Bronchial epithelial cell (primary cell): ENCODE data around the gene LCLAT1. TPM values are rescaled to one million over a fixed set of nuclear protein-coding genes. Genes with fewer than 3 reads are reported as not detected.

ENCODE experiments used
- DNase-seq: peaks from one replicate; pipeline ENCODE4 v3.0.0-alpha.2; 2010; ENCODE audit warnings: low read depth
- FAIRE-seq: peaks from 2 replicates; lab custom pipeline; 2011; peaks lifted over from hg19 to GRCh38; lab: Jason Lieb, UNC
- H3K27me3 ChIP-seq: 2 replicates; pipeline ENCODE4 v1.5.1; 2011; ENCODE audit warnings: low read length; ENCODE audit not compliant: control insufficient read depth, insufficient read depth
- H3K36me3 ChIP-seq: 2 replicates; pipeline ENCODE4 v1.5.1; 2011; ENCODE audit warnings: low read length; ENCODE audit not compliant: control insufficient read depth, insufficient read depth
- H3K4me3 ChIP-seq: 2 replicates; pipeline ENCODE4 v1.5.1; 2011; ENCODE audit warnings: mild to moderate bottlenecking, low read depth, low read length, control low read depth
- CTCF ChIP-seq: IDR thresholded peaks from 2 replicates; pipeline ENCODE4 v1.5.1; 2011; ENCODE audit warnings: mild to moderate bottlenecking, moderate library complexity, low read length, control low read depth, inconsistent platforms; ENCODE audit not compliant: insufficient read depth, severe bottlenecking
- total RNA-seq: library from RNA; depleted of rRNA; stranded (reverse); fragments of >200 nt; gene quantifications from 2 replicates; pipeline ENCODE4 v1.2.1, GENCODE V29; 2014

LCLAT1 gene
- total RNA-seq, 1 donor from 2014 or later, result 8.7 TPM

GRCh38 chr2:30514848-30515435 lies 67.9 kb downstream of the LCLAT1 start:
- Histone ChIP-seq H3K36me3 (peaks cover 2% of the 10 kb centered on the region), H3K4me3 (no peak overlapping the region), H3K27me3 (no peaks in the 10 kb centered on the region)
- TF ChIP-seq CTCF, result no peak
- FAIRE-seq (no peak), DNase-seq (no peak)

- no peak overlapping the region for H3K4me3 ChIP-seq
- DNase-seq (no peak), FAIRE-seq (no peak)
- peaks cover 2% of the 10 kb centered on the region for H3K36me3 ChIP-seq
- H3K27me3 ChIP-seq, result no peaks in the 10 kb centered on the region
- TF ChIP-seq CTCF, result no peak
Measured at GRCh38 chr2:30516166-30516565, 69.1 kb downstream of the LCLAT1 start.

- Histone ChIP-seq H3K4me3 (no peak overlapping the region), H3K27me3 (no peaks in the 10 kb centered on the region), H3K36me3 (peaks cover 2% of the 10 kb centered on the region)
- TF ChIP-seq CTCF, result no peak
- DNase-seq (no peak), FAIRE-seq (no peak)
Measured at GRCh38 chr2:30519796-30520195, 72.8 kb downstream of the LCLAT1 start.

GRCh38 chr2:30522421-30522820 lies 75.4 kb downstream of the LCLAT1 start:
- DNase-seq, result peak; percentile 55
- Histone ChIP-seq H3K36me3 (peaks cover 5% of the 10 kb centered on the region), H3K27me3 (no peaks in the 10 kb centered on the region), H3K4me3 (no peak overlapping the region)
- TF ChIP-seq CTCF, result no peak
- FAIRE-seq, result no peak

- Histone ChIP-seq H3K36me3 (peaks cover 2% of the 10 kb centered on the region), H3K4me3 (no peak overlapping the region), H3K27me3 (no peaks in the 10 kb centered on the region)
- FAIRE-seq (no peak), DNase-seq (no peak)
- TF ChIP-seq CTCF, result no peak
Measured at GRCh38 chr2:30527411-30527810, 80.4 kb downstream of the LCLAT1 start.

- no peak overlapping the region for H3K4me3 ChIP-seq
- no peak for TF ChIP-seq CTCF
- peaks cover 2% of the 10 kb centered on the region for H3K36me3 ChIP-seq
- H3K27me3 ChIP-seq, result no peaks in the 10 kb centered on the region
- FAIRE-seq, result no peak
- DNase-seq, result peak; percentile 31
Measured at GRCh38 chr2:30527859-30528258, 80.8 kb downstream of the LCLAT1 start.
